GM23338 (cell line): ENCODE results near the gene KCNAB2. TPM values are rescaled to one million over a fixed set of nuclear protein-coding genes. Genes with fewer than 3 reads are reported as not detected.
"Not testable (repeated sequence)": the region's sequence is repeated elsewhere in the genome, so short reads cannot be mapped to it uniquely, and the experiment has no call there.

Experiments used
- ATAC-seq: fragments of 200-7000 bp; cut with Tn5 transposase; 3 replicates; pipeline ENCODE4 v1.9.1; 2020
- DNase-seq: peaks from one replicate; pipeline ENCODE4 v3.0.0-alpha.2; 2015; ENCODE audit warnings: low spot score
- H2AFZ ChIP-seq: fragments of 200-600 bp; sonication (generic); 2 replicates; pipeline ENCODE4 v1.8.0; 2016; ENCODE audit warnings: antibody characterized with exemption, mild to moderate bottlenecking, moderate library complexity
- H3F3A ChIP-seq: fragments of 200-600 bp; sonication (generic); replicated peaks from 2 replicates; pipeline ENCODE4 v1.8.0; 2017; ENCODE audit warnings: antibody characterized with exemption, mixed run types, low read depth
- H3K27ac ChIP-seq: fragments of 200-600 bp; sonication (generic); 2 replicates; pipeline ENCODE4 v1.6.1; 2016; ENCODE audit warnings: low read depth
- H3K27me3 ChIP-seq: fragments of 200-600 bp; sonication (generic); 2 replicates; pipeline ENCODE4 v1.8.0; 2016; ENCODE audit warnings: mild to moderate bottlenecking, mixed run types, moderate library complexity; ENCODE audit not compliant: insufficient read depth
- H3K36me3 ChIP-seq: fragments of 200-600 bp; sonication (generic); 2 replicates; pipeline ENCODE4 v1.8.0; 2016; ENCODE audit warnings: mild to moderate bottlenecking; ENCODE audit not compliant: insufficient read depth
- H3K4me1 ChIP-seq: fragments of 200-600 bp; sonication (generic); 2 replicates; pipeline ENCODE4 v1.8.0; 2016; ENCODE audit warnings: mild to moderate bottlenecking, moderate library complexity; ENCODE audit not compliant: insufficient read depth
- H3K4me2 ChIP-seq: fragments of 200-600 bp; sonication (generic); 2 replicates; pipeline ENCODE4 v1.7.1; 2017; ENCODE audit warnings: mixed run types
- H3K4me3 ChIP-seq: fragments of 200-600 bp; sonication (generic); 2 replicates; pipeline ENCODE4 v1.6.1; 2016; ENCODE audit warnings: mixed run types
- H3K79me2 ChIP-seq: fragments of 200-600 bp; sonication (generic); replicated peaks from 2 replicates; pipeline ENCODE4 v1.8.0; 2017; ENCODE audit warnings: mild to moderate bottlenecking; ENCODE audit not compliant: insufficient read depth
- H3K9me2 ChIP-seq: fragments of 200-600 bp; sonication (generic); 2 replicates; pipeline ENCODE4 v1.8.0; 2017; ENCODE audit not compliant: insufficient read depth
- H4K20me1 ChIP-seq: fragments of 200-600 bp; sonication (generic); replicated peaks from 2 replicates; pipeline ENCODE4 v1.8.0; 2017; ENCODE audit warnings: mild to moderate bottlenecking; ENCODE audit not compliant: insufficient read depth
- H3K27ac Mint-ChIP-seq: 2 replicates; pipeline ENCODE4 v1.8.0; 2020; ENCODE audit warnings: inconsistent platforms, mild to moderate bottlenecking, moderate library complexity, mixed read lengths
- H3K27me3 Mint-ChIP-seq: 3 replicates; pipeline ENCODE4 v1.8.0; 2022; ENCODE audit warnings: low read depth, mild to moderate bottlenecking, moderate library complexity, mixed read lengths, inconsistent platforms; ENCODE audit not compliant: insufficient read depth, poor library complexity
- H3K36me3 Mint-ChIP-seq: 3 replicates; pipeline ENCODE4 v1.8.0; 2021; ENCODE audit warnings: low read depth, mild to moderate bottlenecking, inconsistent platforms, moderate library complexity, mixed read lengths
- H3K4me1 Mint-ChIP-seq: 3 replicates; pipeline ENCODE4 v1.8.0; 2020; ENCODE audit warnings: mild to moderate bottlenecking, inconsistent platforms, mixed read lengths
- H3K4me3 Mint-ChIP-seq: 3 replicates; pipeline ENCODE4 v1.8.0; 2021; ENCODE audit warnings: moderate library complexity, mild to moderate bottlenecking, inconsistent platforms, mixed read lengths
- H3K9me3 Mint-ChIP-seq: 3 replicates; pipeline ENCODE4 v1.8.0; 2020; ENCODE audit warnings: moderate library complexity, mild to moderate bottlenecking, inconsistent platforms, mixed read lengths
- CREB1 ChIP-seq: fragments of 250-450 bp; sonication (Bioruptor Pico); IDR thresholded peaks from 2 replicates; pipeline ENCODE4 v1.5.0; 2020; ENCODE audit warnings: low read depth, mild to moderate bottlenecking, moderate library complexity
- POLR2AphosphoS5 ChIP-seq: IDR thresholded peaks from 2 replicates; pipeline ENCODE4 v1.6.1; 2016; ENCODE audit warnings: antibody characterized with exemption, low read depth
- ZNF114 ChIP-seq: fragments of 250-450 bp; sonication (Bioruptor Pico); IDR thresholded peaks from 2 replicates; pipeline ENCODE4 v1.5.0; 2020; ENCODE audit warnings: mild to moderate bottlenecking, moderate library complexity
- polyA plus RNA-seq: library from polyadenylated mRNA; unstranded; fragments of >200 nt; fragmentation: Nextera tagmentation; extraction: Ambion mirVana; gene quantifications from 2 replicates; pipeline ENCODE4 v1.2.1, GENCODE V29; 2016
- total RNA-seq: library from RNA; depleted of rRNA; stranded (reverse); fragments of >200 nt; shearing (Covaris generic); gene quantifications from 2 replicates; pipeline ENCODE4 v1.2.3, GENCODE V29; 2014
- TF ChIP-seq, protein P1 (sequence below): IDR thresholded peaks from 2 replicates; pipeline ENCODE4 v1.6.1; 2016; ENCODE audit warnings: antibody characterized with exemption
- TF ChIP-seq, protein P2 (sequence below): fragments of 250-450 bp; sonication (Bioruptor Pico); IDR thresholded peaks from 2 replicates; pipeline ENCODE4 v1.5.0; 2020; ENCODE audit warnings: mild to moderate bottlenecking, moderate library complexity

The KCNAB2 gene
- total and polyA plus RNA-seq, 2 experiments from 2014 or later, result 3.0 to 3.7 TPM

DNA sequence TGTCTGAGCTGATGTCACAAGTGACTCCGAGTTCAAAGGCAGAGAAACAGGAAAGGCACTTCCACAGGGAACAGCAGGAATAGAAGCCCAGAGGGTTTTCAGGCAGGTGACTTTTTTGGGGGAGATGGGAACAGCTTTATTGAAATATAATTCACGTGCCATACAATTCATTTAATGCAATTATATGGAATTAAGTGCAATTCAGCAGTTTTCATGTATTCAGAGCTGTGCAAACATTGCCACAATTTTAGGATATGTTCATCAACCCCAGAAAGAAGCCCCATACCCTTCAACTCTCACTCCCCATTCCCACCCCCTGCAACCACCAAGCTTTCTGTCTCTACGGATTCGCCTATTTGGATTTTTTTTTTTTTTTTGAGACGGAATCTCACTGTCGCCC is 17.0 kb downstream of the KCNAB2 start:
- Histone ChIP-seq H4K20me1 (no peaks in the 10 kb centered on the region), H2AFZ (no peak overlapping the region), H3K79me2 (no peaks in the 10 kb centered on the region), H3K9me2 (no peaks in the 10 kb centered on the region), H3K4me2 (no peak overlapping the region), H3K27ac (no peak overlapping the region), H3K4me1 (no peaks in the 10 kb centered on the region), H3K36me3 (no peaks in the 10 kb centered on the region), H3K27me3 (no peaks in the 10 kb centered on the region), H3K4me3 (no peak overlapping the region), H3F3A (no peaks in the 10 kb centered on the region)
- Mint-ChIP-seq H3K27me3 (peaks cover 5% of the 10 kb centered on the region), H3K27ac (no peak overlapping the region), H3K36me3 (no peaks in the 10 kb centered on the region), H3K4me1 (no peaks in the 10 kb centered on the region; the same call in 2 of the 3 replicates), H3K9me3 (0 out of 3 replicates have a peak, but pooled peaks cover 2% of the 10 kb centered on the region), H3K4me3 (no peak overlapping the region)
- no peak for DNase-seq
- no peak for ATAC-seq
- TF ChIP-seq ZNF114, result no peak

DNA sequence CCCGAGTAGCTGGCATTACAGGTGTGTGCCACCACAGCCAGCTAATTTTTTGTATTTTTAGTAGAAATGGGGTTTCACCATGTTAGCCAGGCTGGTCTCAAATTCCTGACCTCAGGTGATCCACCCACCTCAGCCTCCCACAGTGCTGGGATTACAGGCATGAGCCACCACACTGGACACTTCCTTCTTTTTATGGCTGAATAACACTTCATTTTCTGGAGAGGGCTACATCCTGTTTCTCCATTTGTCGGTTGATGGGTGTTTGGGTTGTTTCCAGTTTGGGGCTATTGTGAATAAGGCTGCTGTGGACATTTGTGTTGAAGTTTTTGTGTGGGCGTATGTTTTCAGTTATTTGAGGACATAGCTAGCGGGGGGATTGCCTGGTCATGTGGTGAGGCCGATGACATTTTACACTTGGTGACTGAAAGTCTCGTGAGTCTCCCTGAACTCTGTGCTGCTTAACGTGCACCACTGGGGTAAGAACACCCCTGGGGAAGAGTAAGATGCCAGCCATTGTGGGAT is 17.9 kb downstream of the KCNAB2 start:
- DNase-seq, H4K20me1 ChIP-seq, H3F3A ChIP-seq, H3K4me3 Mint-ChIP-seq, H2AFZ ChIP-seq, H3K27me3 Mint-ChIP-seq, H3K36me3 ChIP-seq, H3K27ac Mint-ChIP-seq, H3K9me3 Mint-ChIP-seq, H3K79me2 ChIP-seq, H3K36me3 Mint-ChIP-seq, H3K27me3 ChIP-seq, H3K9me2 ChIP-seq, H3K4me2 ChIP-seq, H3K4me1 ChIP-seq, H3K4me3 ChIP-seq, H3K27ac ChIP-seq, H3K4me1 Mint-ChIP-seq, ATAC-seq: not testable (repeated sequence)

DNA sequence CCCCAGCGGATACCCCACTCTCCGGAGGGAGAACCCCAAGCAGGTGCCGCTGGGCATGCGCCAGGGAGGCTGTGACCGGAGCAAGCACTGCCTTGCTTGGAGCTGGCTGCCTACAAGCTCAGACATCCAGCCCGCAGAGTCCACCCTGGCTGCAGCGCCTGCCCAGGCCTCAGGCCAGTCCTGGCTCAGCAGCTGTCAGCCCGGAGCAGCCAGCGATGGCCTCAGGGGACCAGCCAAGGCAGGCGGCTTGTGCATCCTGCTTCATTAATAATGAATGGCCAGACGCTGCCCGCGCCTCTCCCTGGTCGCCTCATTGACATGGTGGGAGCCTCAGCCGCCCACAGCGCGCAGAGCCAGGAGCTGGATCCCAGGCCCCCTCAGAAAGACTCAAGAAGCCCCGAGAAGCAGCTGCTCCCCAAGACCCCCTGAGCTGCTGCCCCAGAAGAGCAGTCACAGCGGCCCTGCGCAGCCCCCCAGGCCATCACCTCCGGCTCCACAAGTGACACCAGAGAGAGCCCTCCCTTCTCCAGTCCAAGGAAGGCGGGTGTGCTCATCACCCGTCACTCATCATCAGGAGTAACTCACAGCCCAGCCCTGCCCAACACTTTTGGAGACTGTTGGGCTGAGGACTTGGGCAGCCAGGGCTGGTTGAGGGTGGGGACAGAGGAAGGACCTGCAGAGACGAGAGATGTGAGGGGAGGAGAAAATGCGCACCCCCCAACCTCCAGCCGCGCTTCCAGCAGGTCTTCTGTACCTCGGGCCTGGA is 19.6 kb downstream of the KCNAB2 start:
- Mint-ChIP-seq H3K4me3 (no peak overlapping the region), H3K27me3 (peaks cover 5% of the 10 kb centered on the region), H3K36me3 (no peaks in the 10 kb centered on the region), H3K9me3 (0 out of 3 replicates have a peak, but pooled peaks cover 2% of the 10 kb centered on the region), H3K4me1 (no peaks in the 10 kb centered on the region), H3K27ac (no peak overlapping the region)
- H3K9me2 ChIP-seq, result no peaks in the 10 kb centered on the region
- H3K36me3 ChIP-seq, result no peaks in the 10 kb centered on the region
- no peaks in the 10 kb centered on the region for H3K27me3 ChIP-seq
- no peaks in the 10 kb centered on the region for H3F3A ChIP-seq
- no peak for DNase-seq
- H3K79me2 ChIP-seq, result no peaks in the 10 kb centered on the region
- H4K20me1 ChIP-seq, result no peaks in the 10 kb centered on the region
- H3K4me2 ChIP-seq, result no peak overlapping the region
- no peak for ATAC-seq
- no peak overlapping the region for H2AFZ ChIP-seq
- H3K4me3 ChIP-seq, result no peak overlapping the region
- H3K27ac ChIP-seq, result no peak overlapping the region
- H3K4me1 ChIP-seq, result no peaks in the 10 kb centered on the region
- TF ChIP-seq ZNF114, result no peak
- TF ChIP-seq CREB1 (CRISPR knock-in tag), result no peak
- no peak for TF ChIP-seq POLR2AphosphoS5
- TF ChIP-seq, protein P1, sequence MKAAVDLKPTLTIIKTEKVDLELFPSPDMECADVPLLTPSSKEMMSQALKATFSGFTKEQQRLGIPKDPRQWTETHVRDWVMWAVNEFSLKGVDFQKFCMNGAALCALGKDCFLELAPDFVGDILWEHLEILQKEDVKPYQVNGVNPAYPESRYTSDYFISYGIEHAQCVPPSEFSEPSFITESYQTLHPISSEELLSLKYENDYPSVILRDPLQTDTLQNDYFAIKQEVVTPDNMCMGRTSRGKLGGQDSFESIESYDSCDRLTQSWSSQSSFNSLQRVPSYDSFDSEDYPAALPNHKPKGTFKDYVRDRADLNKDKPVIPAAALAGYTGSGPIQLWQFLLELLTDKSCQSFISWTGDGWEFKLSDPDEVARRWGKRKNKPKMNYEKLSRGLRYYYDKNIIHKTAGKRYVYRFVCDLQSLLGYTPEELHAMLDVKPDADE, result no peak
- TF ChIP-seq, protein P2, sequence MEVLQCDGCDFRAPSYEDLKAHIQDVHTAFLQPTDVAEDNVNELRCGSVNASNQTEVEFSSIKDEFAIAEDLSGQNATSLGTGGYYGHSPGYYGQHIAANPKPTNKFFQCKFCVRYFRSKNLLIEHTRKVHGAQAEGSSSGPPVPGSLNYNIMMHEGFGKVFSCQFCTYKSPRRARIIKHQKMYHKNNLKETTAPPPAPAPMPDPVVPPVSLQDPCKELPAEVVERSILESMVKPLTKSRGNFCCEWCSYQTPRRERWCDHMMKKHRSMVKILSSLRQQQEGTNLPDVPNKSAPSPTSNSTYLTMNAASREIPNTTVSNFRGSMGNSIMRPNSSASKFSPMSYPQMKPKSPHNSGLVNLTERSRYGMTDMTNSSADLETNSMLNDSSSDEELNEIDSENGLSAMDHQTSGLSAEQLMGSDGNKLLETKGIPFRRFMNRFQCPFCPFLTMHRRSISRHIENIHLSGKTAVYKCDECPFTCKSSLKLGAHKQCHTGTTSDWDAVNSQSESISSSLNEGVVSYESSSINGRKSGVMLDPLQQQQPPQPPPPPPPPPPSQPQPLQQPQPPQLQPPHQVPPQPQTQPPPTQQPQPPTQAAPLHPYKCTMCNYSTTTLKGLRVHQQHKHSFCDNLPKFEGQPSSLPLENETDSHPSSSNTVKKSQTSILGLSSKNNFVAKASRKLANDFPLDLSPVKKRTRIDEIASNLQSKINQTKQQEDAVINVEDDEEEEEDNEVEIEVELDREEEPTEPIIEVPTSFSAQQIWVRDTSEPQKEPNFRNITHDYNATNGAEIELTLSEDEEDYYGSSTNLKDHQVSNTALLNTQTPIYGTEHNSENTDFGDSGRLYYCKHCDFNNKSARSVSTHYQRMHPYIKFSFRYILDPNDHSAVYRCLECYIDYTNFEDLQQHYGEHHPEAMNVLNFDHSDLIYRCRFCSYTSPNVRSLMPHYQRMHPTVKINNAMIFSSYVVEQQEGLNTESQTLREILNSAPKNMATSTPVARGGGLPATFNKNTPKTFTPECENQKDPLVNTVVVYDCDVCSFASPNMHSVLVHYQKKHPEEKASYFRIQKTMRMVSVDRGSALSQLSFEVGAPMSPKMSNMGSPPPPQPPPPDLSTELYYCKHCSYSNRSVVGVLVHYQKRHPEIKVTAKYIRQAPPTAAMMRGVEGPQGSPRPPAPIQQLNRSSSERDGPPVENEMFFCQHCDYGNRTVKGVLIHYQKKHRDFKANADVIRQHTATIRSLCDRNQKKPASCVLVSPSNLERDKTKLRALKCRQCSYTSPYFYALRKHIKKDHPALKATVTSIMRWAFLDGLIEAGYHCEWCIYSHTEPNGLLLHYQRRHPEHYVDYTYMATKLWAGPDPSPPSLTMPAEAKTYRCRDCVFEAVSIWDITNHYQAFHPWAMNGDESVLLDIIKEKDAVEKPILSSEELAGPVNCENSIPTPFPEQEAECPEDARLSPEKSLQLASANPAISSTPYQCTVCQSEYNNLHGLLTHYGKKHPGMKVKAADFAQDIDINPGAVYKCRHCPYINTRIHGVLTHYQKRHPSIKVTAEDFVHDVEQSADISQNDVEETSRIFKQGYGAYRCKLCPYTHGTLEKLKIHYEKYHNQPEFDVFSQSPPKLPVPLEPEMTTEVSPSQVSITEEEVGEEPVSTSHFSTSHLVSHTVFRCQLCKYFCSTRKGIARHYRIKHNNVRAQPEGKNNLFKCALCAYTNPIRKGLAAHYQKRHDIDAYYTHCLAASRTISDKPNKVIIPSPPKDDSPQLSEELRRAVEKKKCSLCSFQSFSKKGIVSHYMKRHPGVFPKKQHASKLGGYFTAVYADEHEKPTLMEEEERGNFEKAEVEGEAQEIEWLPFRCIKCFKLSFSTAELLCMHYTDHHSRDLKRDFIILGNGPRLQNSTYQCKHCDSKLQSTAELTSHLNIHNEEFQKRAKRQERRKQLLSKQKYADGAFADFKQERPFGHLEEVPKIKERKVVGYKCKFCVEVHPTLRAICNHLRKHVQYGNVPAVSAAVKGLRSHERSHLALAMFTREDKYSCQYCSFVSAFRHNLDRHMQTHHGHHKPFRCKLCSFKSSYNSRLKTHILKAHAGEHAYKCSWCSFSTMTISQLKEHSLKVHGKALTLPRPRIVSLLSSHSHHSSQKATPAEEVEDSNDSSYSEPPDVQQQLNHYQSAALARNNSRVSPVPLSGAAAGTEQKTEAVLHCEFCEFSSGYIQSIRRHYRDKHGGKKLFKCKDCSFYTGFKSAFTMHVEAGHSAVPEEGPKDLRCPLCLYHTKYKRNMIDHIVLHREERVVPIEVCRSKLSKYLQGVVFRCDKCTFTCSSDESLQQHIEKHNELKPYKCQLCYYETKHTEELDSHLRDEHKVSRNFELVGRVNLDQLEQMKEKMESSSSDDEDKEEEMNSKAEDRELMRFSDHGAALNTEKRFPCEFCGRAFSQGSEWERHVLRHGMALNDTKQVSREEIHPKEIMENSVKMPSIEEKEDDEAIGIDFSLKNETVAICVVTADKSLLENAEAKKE (CRISPR knock-in tag), result no peak
